PC-9 (cell line): Measurements from ENCODE around the gene CCDC167.

Source experiments
- CTCF ChIP-seq: fragments of 200-600 bp; sonication (generic); conservative IDR thresholded peaks from 2 replicates; pipeline ENCODE4 v1.6.1; 2017; ENCODE audit warnings: mixed run types, antibody characterized with exemption, mild to moderate bottlenecking, moderate library complexity
- EZH2 ChIP-seq: fragments of 200-600 bp; sonication (generic); IDR thresholded peaks from 2 replicates; pipeline ENCODE4 v1.8.0; 2017; ENCODE audit warnings: antibody characterized with exemption, low read depth

DNA sequence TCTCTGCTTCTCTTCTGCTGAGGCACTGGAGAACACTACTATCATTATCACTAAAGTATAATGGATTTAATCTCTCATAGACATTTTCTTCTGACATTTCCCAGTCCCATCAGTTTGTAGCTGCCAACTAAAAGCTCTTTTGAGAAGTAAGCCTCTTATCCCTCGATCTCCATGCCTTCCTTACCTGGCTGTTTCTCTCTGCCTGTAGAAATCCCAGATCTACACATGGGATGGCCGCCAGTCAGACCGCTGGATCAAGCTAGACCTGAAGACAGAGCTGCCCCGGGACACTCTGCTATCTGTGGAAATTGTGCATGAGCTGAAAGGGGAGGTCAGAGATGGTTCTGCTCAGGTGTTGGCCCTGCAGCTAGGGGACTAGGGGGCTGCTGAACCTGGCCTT is 25.4 kb downstream of the CCDC167 start:
- TF ChIP-seq CTCF (no peak), EZH2 (no peak)
